Measurements from ENCODE around the gene TGFB1I1.
"Not testable (repeated sequence)": the region's sequence is repeated elsewhere in the genome, so short reads cannot be mapped to it uniquely, and the experiment has no call there.

The TGFB1I1 gene

DNA sequence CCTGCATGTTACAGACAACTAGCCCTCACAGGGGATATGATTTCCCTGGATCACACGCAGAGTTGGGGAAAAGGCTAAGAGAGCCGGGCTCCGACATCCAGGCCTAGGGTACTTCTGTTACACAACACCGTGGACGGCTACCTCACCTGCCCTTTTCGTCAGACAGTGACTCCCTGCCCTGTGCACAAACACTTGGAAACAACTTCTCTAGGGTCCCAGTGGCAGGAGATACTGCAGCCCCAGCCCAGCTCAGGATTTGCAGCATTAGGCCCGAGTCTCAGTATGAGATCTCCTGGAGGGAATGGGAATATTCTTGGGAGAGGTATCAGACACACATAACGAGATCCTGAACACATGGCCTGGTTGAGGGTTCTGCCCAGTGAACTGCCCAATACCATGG lies 28.0 kb downstream of the TGFB1I1 start:
- no peak for FAIRE-seq
- no peak for TF ChIP-seq POLR2A (IDR thresholded peaks at IDR 0.05; ENCODE audit: low read depth, low read length)

GRCh38 chr16:31501226-31501965 lies 29.4 kb downstream of the TGFB1I1 start:
- no peak for TF ChIP-seq POLR2A (IDR thresholded peaks at IDR 0.05; ENCODE audit: low read depth, low read length)
- DNase-seq (ENCODE audit: insufficient read length, low spot score) (no peak), FAIRE-seq (no peak)

More for the DNA sequence above, 28.0 kb downstream of the TGFB1I1 start:
- no peak for DNase-seq (ENCODE audit: insufficient read length, low spot score)

- no peak for FAIRE-seq
- no peak for DNase-seq (ENCODE audit: insufficient read length, low spot score)
- TF ChIP-seq POLR2A (IDR thresholded peaks at IDR 0.05; ENCODE audit: low read depth, low read length), result no peak
Observed at GRCh38 chr16:31501966-31502348, 30.0 kb downstream of the TGFB1I1 start.

DNA sequence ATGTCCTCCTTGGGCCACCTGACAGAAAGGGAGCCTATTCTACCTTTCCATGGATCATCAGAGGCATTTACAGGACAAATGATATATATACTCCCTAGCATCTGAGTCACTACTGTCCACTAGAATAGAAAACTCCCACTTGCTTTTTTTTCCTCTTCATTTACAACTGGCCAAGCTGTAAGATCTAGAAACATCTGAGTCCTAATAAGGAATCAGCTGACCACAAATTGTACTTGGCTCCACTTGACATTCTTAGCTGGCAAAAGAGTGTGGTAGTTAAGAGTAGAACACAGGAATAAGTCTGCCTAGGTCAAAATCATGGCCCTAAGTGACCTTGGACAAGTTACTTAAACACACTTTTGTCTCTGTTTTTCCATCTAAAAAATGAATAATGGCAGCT lies 31.0 kb downstream of the TGFB1I1 start:
- TF ChIP-seq POLR2A (IDR thresholded peaks at IDR 0.05; ENCODE audit: low read depth, low read length), result no peak
- FAIRE-seq (no peak), DNase-seq (ENCODE audit: insufficient read length, low spot score) (no peak)

DNA sequence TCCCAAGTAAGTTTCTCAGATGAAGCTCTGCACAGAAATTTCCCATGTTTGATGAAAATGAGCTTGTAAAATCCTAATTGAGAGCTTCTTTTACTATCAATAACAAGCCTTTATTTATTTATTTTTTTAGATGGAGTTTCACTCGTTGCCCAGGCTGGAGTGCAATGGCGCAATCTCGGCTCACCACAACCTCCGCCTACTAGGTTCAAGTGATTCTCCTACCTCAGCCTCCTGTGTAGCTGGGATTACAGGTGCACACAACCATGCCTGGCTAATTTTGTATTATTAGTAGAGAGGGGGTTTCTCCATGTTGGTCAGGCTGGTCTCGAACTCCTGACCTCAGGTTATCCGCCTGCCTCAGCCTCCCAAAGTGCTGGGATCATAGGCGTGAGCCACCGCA lies 31.6 kb downstream of the TGFB1I1 start:
- DNase-seq (ENCODE audit: insufficient read length, low spot score); FAIRE-seq: not testable (repeated sequence)

DNA sequence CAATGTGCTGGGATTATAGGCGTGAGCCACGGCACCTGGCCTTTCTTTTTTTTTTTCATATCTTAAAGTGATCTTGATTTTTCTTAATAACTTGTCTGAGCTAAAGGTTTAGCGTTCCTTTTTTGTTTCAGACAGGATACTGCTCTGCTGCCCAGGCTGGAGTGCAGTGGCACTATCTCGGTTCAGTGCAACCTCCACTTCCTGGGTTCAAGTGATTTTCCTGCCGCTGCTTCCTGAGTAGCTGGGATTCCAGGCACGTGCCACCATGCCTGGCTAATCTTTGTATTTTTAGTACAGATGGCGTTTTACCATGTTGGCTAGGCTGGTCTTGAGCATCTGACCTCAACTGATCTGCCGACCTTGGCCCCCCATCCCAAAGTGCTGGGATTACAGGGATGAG lies 32.2 kb downstream of the TGFB1I1 start:
- FAIRE-seq (no peak), DNase-seq (ENCODE audit: insufficient read length, low spot score) (no peak)
- no peak for TF ChIP-seq POLR2A (IDR thresholded peaks at IDR 0.05; ENCODE audit: low read depth, low read length)

DNA sequence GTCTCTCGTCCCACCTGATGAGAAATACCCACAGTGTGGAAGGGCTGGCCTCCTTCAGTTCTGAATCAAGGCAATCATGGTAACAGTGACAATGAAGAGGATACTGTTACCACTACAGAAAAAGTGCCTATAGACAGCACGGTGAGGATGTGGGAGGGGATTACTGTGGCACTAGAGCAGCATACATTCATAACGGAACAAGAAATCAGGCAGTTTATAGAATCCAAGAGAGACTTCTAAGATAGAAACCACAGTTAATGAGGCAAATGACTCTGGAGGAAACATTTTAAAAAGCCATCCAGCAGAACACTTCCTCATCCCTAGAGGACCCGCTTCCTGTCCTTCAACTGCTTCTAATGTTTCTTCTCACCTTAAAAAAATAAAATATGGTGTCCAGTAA lies 33.5 kb downstream of the TGFB1I1 start:
- TF ChIP-seq POLR2A (IDR thresholded peaks at IDR 0.05; ENCODE audit: low read depth, low read length), result no peak

GRCh38 chr16:31507617-31507928 lies 35.6 kb downstream of the TGFB1I1 start:
- no peak for FAIRE-seq
- no peak for DNase-seq (ENCODE audit: insufficient read length, low spot score)
- TF ChIP-seq POLR2A (IDR thresholded peaks at IDR 0.05; ENCODE audit: low read depth, low read length), result no peak

More for the DNA sequence above, 33.5 kb downstream of the TGFB1I1 start:
- FAIRE-seq, result no peak
- DNase-seq (ENCODE audit: insufficient read length, low spot score), result no peak

- TF ChIP-seq POLR2A (IDR thresholded peaks at IDR 0.05; ENCODE audit: low read depth, low read length), result peak; percentile 84
- FAIRE-seq, result peak; percentile 41
- peak; percentile 87 for DNase-seq (ENCODE audit: insufficient read length, low spot score)
Observed at GRCh38 chr16:31507929-31508705, 36.2 kb downstream of the TGFB1I1 start, which contains the start of gene RUSF1. TSS of gene RUSF1 (minus strand) at chr16:31508391. CDS start at chr16:31508373, 18 bp downstream.

GRCh38 chr16:31508706-31509195 lies 36.8 kb downstream of the TGFB1I1 start:
- DNase-seq (ENCODE audit: insufficient read length, low spot score) (no peak), FAIRE-seq (no peak)
- TF ChIP-seq POLR2A (IDR thresholded peaks at IDR 0.05; ENCODE audit: low read depth, low read length), result no peak

DNA sequence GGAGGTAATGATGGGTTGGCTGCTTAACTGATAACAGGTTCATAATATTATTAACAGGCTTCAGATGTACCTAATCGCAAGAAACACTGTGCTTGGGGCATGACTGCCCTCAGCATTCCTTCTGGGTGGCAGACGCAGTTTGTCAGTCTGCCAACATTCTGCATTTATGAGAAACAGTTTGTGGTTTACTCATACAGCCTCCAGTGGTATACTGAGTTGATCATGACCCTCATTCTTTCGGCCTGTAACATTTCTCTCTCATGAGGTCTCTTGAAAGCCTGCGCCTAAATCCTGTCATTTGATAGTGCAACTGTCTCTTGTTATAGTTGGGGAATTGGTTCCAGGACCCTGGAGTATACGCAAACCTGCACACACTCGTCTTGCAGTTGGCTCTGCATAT lies 41.2 kb downstream of the TGFB1I1 start:
- DNase-seq (ENCODE audit: insufficient read length, low spot score) (no peak), FAIRE-seq (no peak)
- no peak for TF ChIP-seq POLR2A (IDR thresholded peaks at IDR 0.05; ENCODE audit: low read depth, low read length)

DNA sequence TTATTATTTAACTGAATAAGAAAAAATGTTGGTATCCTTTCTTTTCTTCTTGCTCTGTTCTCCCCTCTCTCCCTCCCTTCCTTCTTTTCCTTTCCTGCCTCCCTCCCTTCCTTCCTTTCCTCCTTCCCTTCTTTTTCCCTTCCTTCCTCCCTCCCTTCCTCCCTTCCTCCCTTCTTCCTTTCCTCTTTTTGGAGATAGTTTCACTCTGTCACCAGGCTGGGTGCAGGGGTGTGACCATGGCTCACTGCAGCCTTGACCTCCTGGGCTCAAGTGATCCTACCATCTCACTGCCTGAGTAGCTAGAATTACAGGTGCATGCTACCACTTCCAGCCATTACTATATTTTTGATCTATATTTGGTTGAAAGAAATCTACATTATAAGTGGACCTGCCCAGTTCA lies 41.9 kb downstream of the TGFB1I1 start:
- FAIRE-seq, result no peak
- no peak for TF ChIP-seq POLR2A (IDR thresholded peaks at IDR 0.05; ENCODE audit: low read depth, low read length)
- no peak for DNase-seq (ENCODE audit: insufficient read length, low spot score)

DNA sequence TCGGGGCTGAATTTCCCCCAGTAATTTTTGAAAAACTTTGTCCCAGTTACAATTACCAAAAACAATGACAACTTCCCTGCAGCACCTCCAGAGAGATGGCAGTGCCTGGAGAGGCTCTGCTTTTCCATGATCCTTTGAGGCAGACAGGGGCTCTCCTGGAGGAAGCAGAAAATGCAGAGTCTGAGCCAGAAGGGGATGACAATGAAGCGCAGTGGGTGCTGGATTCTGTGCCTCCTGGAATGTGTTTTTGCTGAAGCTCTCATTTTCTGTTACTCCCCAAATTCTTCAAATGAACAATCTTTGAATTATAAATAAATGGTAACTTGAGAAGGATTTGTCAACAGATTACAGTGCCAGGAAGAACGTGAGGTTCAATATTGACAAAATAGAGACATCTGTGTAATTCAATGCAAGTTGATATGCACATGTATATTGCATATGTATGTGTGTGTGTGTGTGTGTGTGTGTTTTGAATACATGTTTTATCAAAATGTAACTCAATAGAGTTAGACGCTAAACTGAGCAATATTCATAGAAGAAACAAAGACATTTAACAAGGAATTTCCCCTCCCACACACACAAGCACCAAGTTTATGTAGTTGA lies 45.9 kb downstream of the TGFB1I1 start:
- no peak for FAIRE-seq
- TF ChIP-seq POLR2A (IDR thresholded peaks at IDR 0.05; ENCODE audit: low read depth, low read length), result no peak
- no peak for DNase-seq (ENCODE audit: insufficient read length, low spot score)

DNA sequence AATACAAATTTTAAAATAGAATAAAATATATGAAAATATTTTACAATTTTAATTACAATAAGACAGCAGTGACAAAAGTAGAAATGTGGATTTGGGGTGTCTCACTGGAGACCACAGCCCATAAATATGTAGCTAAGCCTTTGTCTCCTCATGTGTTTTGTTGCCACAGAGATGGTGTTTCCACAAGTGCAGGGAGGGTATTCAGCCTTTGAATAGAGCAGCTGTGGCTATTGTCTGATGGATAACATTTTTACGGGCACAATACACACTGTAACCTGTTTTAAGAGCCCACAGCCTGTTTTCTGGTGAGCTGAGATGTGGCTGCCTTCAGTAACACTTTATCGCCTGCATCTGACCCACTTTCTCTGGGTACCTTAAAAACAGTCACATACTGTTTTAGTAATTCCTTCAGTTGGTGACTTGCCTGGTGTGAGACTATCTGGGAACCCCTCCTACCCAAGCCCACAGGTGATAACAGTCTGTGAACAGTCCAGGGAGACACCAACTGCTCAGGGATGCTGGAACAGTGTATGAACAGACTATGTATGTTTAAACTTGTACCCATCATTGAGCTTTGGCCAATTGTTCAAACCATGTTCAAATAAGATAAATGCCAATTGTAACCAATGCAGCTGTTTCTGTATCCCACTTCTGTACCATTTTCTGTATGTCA lies 47.9 kb downstream of the TGFB1I1 start:
- TF ChIP-seq POLR2A (IDR thresholded peaks at IDR 0.05; ENCODE audit: low read depth, low read length), result no peak
- DNase-seq (ENCODE audit: insufficient read length, low spot score) (no peak), FAIRE-seq (no peak)

All from H54 (cell line).